Ishikawa (cell line): ENCODE data around the gene L1TD1.

Experiments used
- CREB1 ChIP-seq: IDR thresholded peaks from 2 replicates; pipeline ENCODE4 v1.6.1; 2012; ENCODE audit warnings: low read depth
- EGR1 ChIP-seq: IDR thresholded peaks from 2 replicates; pipeline ENCODE4 v1.6.1; 2012
- EP300 ChIP-seq: IDR thresholded peaks from 2 replicates; pipeline ENCODE4 v1.6.1; 2012; ENCODE audit warnings: borderline replicate concordance
- MAX ChIP-seq: IDR thresholded peaks from 2 replicates; pipeline ENCODE4 v1.6.1; 2012
- RAD21 ChIP-seq: IDR thresholded peaks from 2 replicates; pipeline ENCODE4 v1.6.1; 2012; ENCODE audit warnings: low read depth
- REST ChIP-seq: IDR thresholded peaks from 2 replicates; pipeline ENCODE4 v1.6.1; 2012; ENCODE audit warnings: low read depth, mild to moderate bottlenecking
- TAF1 ChIP-seq: IDR thresholded peaks from 2 replicates; pipeline ENCODE4 v1.6.1; 2012; ENCODE audit warnings: low read depth, mild to moderate bottlenecking
- YY1 ChIP-seq: IDR thresholded peaks from 2 replicates; pipeline ENCODE4 v1.6.1; 2012; ENCODE audit warnings: low read depth
- ZBTB7A ChIP-seq: IDR thresholded peaks from 2 replicates; pipeline ENCODE4 v1.6.1; 2012; ENCODE audit warnings: low read depth

DNA sequence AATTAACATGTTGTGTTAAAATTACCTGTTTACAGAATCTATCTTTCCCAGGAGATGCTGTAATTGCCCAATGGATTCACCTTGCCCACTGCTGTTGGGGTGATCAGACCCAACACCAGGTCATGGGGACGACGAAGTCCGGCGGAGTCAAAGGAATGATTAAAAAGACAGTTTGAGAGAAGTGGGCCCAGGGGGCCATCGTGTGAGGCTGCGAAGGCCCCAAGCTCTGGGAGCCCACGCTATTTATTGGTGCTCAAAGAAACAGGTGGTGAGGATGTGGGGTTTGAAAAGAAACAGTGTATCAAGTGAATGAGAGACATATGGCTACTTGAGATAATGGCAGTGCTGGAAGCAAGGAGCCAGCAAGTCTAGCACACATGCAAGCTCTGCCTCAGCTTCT is 16.3 kb upstream of the L1TD1 start:
- TF ChIP-seq CREB1 = no peak
- TF ChIP-seq RAD21 = no peak
- no peak for TF ChIP-seq EGR1
- no peak for TF ChIP-seq TAF1
- no peak for TF ChIP-seq EP300
- no peak for TF ChIP-seq REST
- TF ChIP-seq YY1 = no peak
- no peak for TF ChIP-seq MAX
- no peak for TF ChIP-seq ZBTB7A
